Vagina (tissue), 2 donors: ENCODE measurements around the gene SLC25A19. TPM values are rescaled to one million over a fixed set of nuclear protein-coding genes. Genes with fewer than 3 reads are reported as not detected.

Experiments used
- DNase-seq, 2 donors: peaks; one replicate each; pipeline ENCODE4 v3.0.0-alpha.2; 2017; ENCODE audit errors: extremely low spot score in 2 of 2
- H3K27ac ChIP-seq: fragments of 200-600 bp; sonication (generic); one replicate; pipeline ENCODE4 v1.5.1; 2019
- H3K27me3 ChIP-seq: fragments of 200-600 bp; sonication (generic); one replicate; pipeline ENCODE4 v1.5.1; 2019
- H3K36me3 ChIP-seq, 2 donors: fragments of 200-600 bp; sonication (generic); one replicate each; pipeline ENCODE4 v1.5.1; 2017 to 2019
- H3K4me1 ChIP-seq: fragments of 200-600 bp; sonication (generic); one replicate; pipeline ENCODE4 v1.5.1; 2019
- H3K4me3 ChIP-seq, 2 donors: fragments of 200-600 bp; sonication (generic); 1 replicate in 1 of 2; 2 replicates in 1 of 2; pipeline ENCODE4 v1.5.1; 2016 to 2019
- H3K9me3 ChIP-seq: fragments of 200-600 bp; sonication (generic); one replicate; pipeline ENCODE4 v1.5.1; 2019
- POLR2A ChIP-seq, 2 donors: fragments of 450-650 bp; IDR thresholded peaks; one replicate each; pipeline ENCODE4 v1.6.1; 2017; ENCODE audit warnings: antibody characterized with exemption in 2 of 2, mild to moderate bottlenecking in 2 of 2, moderate library complexity in 2 of 2
- POLR2AphosphoS5 ChIP-seq, 2 donors: sonication (generic); formaldehyde crosslinking; IDR thresholded peaks; one replicate each; pipeline ENCODE4 v1.9.0; 2017; ENCODE audit warnings: antibody characterized with exemption in 2 of 2, mild to moderate bottlenecking in 2 of 2, low read depth in 1 of 2; ENCODE audit not compliant: insufficient read depth in 1 of 2
- intact Hi-C: fragments of 100-400 bp; cut with DNase I; formaldehyde crosslinking; loops from one replicate; pipeline ENCODE4 v1.15.1; 2023
- total RNA-seq: library from RNA; depleted of rRNA; stranded (reverse); fragments of >200 nt; gene quantifications from one replicate; pipeline ENCODE4 v1.2.3, GENCODE V29; 2016
- TF ChIP-seq, protein P1 (sequence below), 3 experiments: fragments of 450-650 bp in 2 of 3; fragments of 200-600 bp in 1 of 3; sonication (generic) in 1 of 3; IDR thresholded peaks; one replicate each; pipeline ENCODE4 v1.5.1; 2017 to 2019; ENCODE audit warnings: antibody characterized with exemption in 3 of 3, mild to moderate bottlenecking in 2 of 3, moderate library complexity in 2 of 3

Gene SLC25A19
- total RNA-seq, 1 donor from 2014 or later: 16.7 TPM

DNA sequence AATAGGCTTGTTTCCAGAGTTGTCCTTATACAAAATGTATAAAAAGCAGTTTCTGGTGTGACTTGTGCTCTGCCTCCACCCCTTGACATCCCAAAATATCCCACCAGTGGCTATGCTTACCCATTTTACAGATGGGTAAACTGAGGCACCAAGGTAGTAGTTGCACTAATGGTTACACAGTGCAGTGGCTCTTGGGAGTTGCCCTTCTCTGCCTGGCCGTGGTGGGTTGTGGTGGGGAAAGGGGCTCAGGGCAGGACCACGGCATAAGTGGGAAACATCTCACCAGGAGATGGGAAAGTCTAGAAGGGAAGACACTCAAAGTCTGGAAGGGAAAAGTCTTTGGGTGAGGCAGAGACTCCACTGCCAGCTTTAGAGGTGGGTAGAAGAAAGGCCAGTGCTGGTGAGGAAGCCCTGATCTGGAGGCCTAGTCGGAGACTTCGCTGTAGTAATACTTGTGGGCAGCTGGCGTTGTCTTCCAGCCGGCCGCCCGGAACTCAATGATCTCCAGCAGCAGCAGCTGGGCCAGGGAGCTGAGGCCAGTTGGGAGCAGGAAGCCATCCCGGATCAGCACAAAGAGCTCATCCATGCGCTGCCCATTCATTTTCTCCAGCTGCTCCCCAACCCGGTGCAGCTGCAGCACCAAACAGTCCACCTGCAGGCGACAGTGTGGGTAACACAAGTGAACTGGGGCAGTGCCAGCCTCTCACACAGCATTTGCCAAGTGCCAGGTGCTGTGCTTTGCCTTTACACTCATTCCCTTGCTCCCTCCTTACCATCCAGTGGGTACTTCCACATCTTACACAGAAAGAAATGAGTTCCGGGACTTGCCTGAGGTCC lies 22.7 kb downstream of the SLC25A19 start:
- TF ChIP-seq POLR2AphosphoS5 (IDR thresholded peaks at IDR 0.05; ENCODE audit: insufficient read depth in 1 of 2, low read depth in 1 of 2) (no peak), POLR2A (IDR thresholded peaks at IDR 0.05) (no peak)
- TF ChIP-seq, protein P1, sequence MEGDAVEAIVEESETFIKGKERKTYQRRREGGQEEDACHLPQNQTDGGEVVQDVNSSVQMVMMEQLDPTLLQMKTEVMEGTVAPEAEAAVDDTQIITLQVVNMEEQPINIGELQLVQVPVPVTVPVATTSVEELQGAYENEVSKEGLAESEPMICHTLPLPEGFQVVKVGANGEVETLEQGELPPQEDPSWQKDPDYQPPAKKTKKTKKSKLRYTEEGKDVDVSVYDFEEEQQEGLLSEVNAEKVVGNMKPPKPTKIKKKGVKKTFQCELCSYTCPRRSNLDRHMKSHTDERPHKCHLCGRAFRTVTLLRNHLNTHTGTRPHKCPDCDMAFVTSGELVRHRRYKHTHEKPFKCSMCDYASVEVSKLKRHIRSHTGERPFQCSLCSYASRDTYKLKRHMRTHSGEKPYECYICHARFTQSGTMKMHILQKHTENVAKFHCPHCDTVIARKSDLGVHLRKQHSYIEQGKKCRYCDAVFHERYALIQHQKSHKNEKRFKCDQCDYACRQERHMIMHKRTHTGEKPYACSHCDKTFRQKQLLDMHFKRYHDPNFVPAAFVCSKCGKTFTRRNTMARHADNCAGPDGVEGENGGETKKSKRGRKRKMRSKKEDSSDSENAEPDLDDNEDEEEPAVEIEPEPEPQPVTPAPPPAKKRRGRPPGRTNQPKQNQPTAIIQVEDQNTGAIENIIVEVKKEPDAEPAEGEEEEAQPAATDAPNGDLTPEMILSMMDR (IDR thresholded peaks at IDR 0.05): no peak
- Histone ChIP-seq H3K36me3 (peaks cover 0 to 34% of the 10 kb centered on the region in 2 donors), H3K27ac (no peak overlapping the region), H3K9me3 (no peaks in the 10 kb centered on the region), H3K27me3 (no peaks in the 10 kb centered on the region), H3K4me3 (no peak overlapping the region), H3K4me1 (peaks cover 25% of the 10 kb centered on the region)
- no peak for DNase-seq
- intact Hi-C loops: no loop called here

DNA sequence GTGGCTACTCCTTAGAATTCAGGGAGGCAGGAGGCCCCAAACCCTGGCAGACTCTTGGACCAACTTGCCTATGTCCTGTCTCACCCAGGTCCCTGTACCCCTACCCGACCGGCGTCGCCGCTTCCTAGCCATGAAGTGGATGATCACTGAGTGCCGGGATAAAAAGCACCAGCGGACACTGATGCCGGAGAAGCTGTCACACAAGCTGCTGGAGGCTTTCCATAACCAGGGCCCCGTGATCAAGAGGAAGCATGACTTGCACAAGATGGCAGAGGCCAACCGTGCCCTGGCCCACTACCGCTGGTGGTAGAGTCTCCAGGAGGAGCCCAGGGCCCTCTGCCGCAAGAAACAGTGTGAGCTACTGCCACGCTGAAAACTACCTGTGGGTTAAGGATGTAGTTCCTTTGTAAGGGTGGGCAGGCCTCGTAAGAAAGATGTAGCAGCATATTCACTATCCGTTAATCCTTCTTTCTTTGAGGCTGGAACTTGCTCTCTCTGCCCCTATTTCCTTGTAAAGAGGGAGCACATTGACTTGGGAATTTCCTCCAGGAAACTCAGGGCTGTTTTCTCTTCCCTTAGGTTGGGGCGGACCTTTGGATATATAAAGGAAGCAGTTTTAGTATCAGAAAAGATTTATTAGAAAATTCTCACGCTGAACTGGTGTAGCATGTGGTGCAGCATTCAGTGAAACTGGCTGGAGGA lies 23.5 kb downstream of the SLC25A19 start:
- Histone ChIP-seq H3K27me3 (no peaks in the 10 kb centered on the region), H3K4me3 (no peak overlapping the region), H3K27ac (no peak overlapping the region), H3K36me3 (peaks cover 0 to 34% of the 10 kb centered on the region in 2 donors), H3K4me1 (peaks cover 24% of the 10 kb centered on the region), H3K9me3 (no peaks in the 10 kb centered on the region)
- no peak for TF ChIP-seq POLR2A (IDR thresholded peaks at IDR 0.05)
- TF ChIP-seq, protein P1 (IDR thresholded peaks at IDR 0.05): no peak
- no peak for TF ChIP-seq POLR2AphosphoS5 (IDR thresholded peaks at IDR 0.05; ENCODE audit: insufficient read depth in 1 of 2, low read depth in 1 of 2)
- intact Hi-C loops: no loop called here
- no peak for DNase-seq

DNA sequence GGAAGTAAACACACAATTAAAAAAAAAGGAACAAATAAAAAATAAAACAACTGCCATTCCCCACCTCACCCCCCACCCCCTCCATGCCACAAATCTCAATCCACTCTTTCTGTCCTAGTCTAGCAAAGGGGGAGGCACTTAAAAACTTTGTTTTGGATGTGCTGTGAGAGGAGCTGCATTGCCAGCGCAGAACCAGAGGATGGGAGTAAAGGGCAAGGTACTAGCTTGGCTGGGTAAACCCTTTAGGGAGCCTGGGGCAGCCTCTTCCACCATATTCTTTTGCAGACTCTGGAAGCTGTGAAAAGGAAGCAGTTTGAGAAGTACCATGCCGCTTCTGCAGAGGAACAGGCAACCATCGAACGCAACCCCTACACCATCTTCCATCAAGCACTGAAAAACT lies 26.2 kb downstream of the SLC25A19 start:
- Histone ChIP-seq H3K36me3 (peaks cover 0 to 34% of the 10 kb centered on the region in 2 donors), H3K27me3 (no peaks in the 10 kb centered on the region), H3K4me1 (peaks cover 35% of the 10 kb centered on the region), H3K4me3 (no peak overlapping the region), H3K9me3 (no peaks in the 10 kb centered on the region), H3K27ac (no peak overlapping the region)
- intact Hi-C loops: no loop called here
- no peak for DNase-seq
- TF ChIP-seq POLR2AphosphoS5 (IDR thresholded peaks at IDR 0.05; ENCODE audit: insufficient read depth in 1 of 2, low read depth in 1 of 2): no peak

DNA sequence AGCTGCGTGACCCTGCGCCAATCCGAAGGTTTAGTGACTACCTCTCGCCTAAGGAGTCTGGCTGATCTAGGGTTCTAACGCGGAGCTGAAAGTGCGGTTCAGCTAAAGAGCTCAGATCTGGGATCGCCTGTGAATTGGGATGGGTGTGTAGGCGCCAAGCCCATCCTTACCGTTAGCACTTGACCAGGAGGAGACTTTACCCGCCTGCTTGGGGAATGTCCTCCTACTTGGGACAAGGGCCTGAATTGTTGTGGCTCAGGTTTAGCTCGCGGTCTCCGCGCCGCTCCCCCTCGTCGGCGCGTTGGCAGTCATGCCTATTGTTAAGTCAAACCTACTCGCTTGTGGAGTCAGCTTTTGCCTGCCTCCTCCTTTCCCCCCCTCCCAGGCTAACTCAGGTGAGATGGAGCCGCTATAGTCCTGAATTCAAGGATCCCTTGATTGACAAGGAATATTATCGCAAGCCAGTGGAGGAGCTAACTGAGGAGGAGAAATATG lies 27.1 kb downstream of the SLC25A19 start:
- peak overlapping the region; percentile 79 to 97 for H3K4me3 ChIP-seq
- intact Hi-C loops: no loop called here
- peak overlapping the region; percentile 92 for H3K27ac ChIP-seq
- no peak for DNase-seq
- H3K36me3 ChIP-seq: peaks cover 0 to 34% of the 10 kb centered on the region in 2 donors
- H3K27me3 ChIP-seq: no peaks in the 10 kb centered on the region
- TF ChIP-seq POLR2A (IDR thresholded peaks at IDR 0.05): no peak
- no peak for TF ChIP-seq POLR2AphosphoS5 (IDR thresholded peaks at IDR 0.05; ENCODE audit: insufficient read depth in 1 of 2, low read depth in 1 of 2)
- TF ChIP-seq, protein P1 (IDR thresholded peaks at IDR 0.05): no peak
- H3K9me3 ChIP-seq: no peaks in the 10 kb centered on the region
- H3K4me1 ChIP-seq: peaks cover 35% of the 10 kb centered on the region

DNA sequence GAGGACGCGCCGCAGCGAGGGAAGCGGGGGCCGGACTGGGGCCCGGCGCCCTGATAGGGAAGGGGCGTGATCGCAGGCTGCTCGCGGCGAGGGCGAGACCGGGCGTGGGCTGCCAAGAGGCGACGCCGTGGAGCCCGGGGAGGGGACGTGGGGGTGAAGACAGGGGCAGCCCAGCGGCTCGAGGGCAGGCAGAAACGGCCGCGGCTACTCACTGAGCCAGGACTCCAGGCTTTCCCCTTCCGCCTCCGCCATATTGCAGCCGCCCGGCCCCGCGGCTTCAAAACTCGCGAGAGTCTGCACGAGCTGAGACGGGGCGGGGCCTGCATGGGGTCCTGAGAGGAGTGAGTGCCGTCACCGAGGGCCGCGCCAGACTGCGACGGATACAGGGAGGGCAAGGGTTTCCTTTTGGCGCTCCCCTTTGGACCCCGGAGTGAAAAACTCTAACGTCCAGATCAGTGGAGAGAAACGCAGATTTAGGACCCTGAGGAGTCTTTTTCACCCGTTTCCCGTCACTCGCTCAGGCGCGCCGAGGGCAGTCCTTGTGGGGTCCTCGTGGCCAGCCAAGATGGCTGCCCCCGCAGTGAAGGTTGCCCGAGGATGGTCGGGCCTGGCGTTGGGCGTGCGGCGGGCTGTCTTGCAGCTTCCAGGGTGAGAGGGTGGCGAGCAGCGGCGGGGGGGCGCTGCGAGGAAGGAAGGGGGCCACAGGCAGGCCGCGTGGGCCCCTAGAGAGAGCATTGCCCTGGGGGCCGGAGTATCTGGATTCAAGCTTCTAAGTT lies 27.7 kb downstream of the SLC25A19 start, which contains the start of the genes GGA3 and MRPS7:
GGA3 (minus strand) TSS at position 271 of the 776 bp plus-strand sequence; CDS start at position 252, 19 bp downstream.
MRPS7 (plus strand) TSS at position 544 of the 776 bp plus-strand sequence; CDS start at position 566, 22 bp downstream.
- H3K27me3 ChIP-seq: no peaks in the 10 kb centered on the region
- peaks cover 35% of the 10 kb centered on the region for H3K4me1 ChIP-seq
- TF ChIP-seq POLR2A (IDR thresholded peaks at IDR 0.05): peak; percentile 36 to 56
- TF ChIP-seq, protein P1 (IDR thresholded peaks at IDR 0.05): no peak
- peak; percentile 89 to 93 for TF ChIP-seq POLR2AphosphoS5 (IDR thresholded peaks at IDR 0.05; ENCODE audit: insufficient read depth in 1 of 2, low read depth in 1 of 2)
- H3K27ac ChIP-seq: peak within 1 kb of the TSS; percentile 92
- no peak for DNase-seq
- no peaks in the 10 kb centered on the region for H3K9me3 ChIP-seq
- peak within 1 kb of the TSS; percentile 79 to 97 for H3K4me3 ChIP-seq
- H3K36me3 ChIP-seq: peaks cover 0 to 34% of the 10 kb centered on the region in 2 donors
- intact Hi-C loops: no loop called here
